AG09319 (cell line): Measurements from ENCODE around the gene LSM3.

ENCODE experiments used
- DNase-seq: peaks from one replicate; pipeline ENCODE4 v3.0.0-alpha.2; 2010; ENCODE audit warnings: low read depth; ENCODE audit errors: extremely low read depth
- TF ChIP-seq, protein P1 (sequence below): IDR thresholded peaks from 2 replicates; pipeline ENCODE4 v1.5.1; 2011; ENCODE audit warnings: low read depth, mild to moderate bottlenecking, inconsistent platforms, low read length, moderate library complexity

The LSM3 gene

GRCh38 chr3:14200276-14200675, 21.7 kb downstream of the LSM3 start:
- TF ChIP-seq, protein P1, sequence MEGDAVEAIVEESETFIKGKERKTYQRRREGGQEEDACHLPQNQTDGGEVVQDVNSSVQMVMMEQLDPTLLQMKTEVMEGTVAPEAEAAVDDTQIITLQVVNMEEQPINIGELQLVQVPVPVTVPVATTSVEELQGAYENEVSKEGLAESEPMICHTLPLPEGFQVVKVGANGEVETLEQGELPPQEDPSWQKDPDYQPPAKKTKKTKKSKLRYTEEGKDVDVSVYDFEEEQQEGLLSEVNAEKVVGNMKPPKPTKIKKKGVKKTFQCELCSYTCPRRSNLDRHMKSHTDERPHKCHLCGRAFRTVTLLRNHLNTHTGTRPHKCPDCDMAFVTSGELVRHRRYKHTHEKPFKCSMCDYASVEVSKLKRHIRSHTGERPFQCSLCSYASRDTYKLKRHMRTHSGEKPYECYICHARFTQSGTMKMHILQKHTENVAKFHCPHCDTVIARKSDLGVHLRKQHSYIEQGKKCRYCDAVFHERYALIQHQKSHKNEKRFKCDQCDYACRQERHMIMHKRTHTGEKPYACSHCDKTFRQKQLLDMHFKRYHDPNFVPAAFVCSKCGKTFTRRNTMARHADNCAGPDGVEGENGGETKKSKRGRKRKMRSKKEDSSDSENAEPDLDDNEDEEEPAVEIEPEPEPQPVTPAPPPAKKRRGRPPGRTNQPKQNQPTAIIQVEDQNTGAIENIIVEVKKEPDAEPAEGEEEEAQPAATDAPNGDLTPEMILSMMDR, result no peak
- DNase-seq, result no peak

DNA sequence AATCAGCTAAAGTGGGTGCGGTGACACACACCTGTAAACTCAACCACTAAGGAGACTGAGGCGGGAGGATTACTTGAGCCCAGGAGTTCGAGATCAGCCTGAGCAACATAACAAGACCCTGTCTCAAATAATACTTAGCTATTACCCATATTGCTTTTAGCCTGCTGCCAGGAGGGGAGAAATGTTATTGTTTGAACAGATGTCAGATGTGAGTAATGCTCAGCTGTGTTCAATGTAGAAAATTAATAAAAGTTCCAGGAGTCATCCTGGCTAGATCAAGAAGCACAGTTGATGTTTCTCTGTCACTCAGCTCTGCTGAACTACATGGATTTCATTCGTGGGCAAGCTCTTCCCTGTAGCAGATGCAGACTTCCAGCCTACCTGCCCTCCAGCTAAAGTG, 22.2 kb downstream of the LSM3 start:
- TF ChIP-seq, protein P1, result no peak
- DNase-seq, result no peak

DNA sequence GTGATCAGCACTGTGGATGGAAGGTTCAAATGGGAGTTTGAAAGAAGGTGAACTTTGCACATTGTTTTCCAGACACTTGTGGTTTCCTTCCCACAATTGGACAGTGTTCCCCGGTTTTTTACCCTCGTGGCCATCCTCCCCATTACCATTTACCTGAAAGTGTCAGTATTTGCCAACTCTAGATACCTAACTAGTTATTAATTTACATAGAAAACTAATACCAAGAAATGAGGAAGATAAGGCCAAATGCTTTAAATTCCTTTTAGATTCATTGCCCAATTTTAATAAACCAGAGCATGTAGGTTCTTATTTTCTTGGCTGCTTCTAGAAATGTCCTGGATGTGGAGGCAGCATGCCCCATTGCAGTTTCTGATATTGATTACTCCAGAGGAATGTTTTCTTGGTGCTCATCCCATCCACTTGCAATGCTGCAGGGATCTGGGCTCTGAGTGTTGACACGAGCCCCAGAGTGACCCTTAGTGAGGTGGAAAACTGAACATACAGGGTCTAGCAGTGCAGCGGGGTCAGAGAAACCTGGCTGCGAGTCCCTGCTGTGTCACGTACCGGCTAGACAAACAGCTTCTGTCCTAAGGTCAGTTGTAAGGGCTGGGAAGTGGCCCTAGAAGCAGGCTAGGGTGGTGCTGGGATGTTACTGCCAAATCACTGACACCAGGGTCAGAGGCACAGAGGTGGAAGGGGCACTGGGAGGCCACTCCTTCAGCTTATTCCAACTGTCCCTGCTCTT, 23.5 kb downstream of the LSM3 start:
- no peak for DNase-seq
- TF ChIP-seq, protein P1, result no peak

GRCh38 chr3:14202874-14203520, 24.4 kb downstream of the LSM3 start:
- DNase-seq, result no peak
- TF ChIP-seq, protein P1, result no peak

DNA sequence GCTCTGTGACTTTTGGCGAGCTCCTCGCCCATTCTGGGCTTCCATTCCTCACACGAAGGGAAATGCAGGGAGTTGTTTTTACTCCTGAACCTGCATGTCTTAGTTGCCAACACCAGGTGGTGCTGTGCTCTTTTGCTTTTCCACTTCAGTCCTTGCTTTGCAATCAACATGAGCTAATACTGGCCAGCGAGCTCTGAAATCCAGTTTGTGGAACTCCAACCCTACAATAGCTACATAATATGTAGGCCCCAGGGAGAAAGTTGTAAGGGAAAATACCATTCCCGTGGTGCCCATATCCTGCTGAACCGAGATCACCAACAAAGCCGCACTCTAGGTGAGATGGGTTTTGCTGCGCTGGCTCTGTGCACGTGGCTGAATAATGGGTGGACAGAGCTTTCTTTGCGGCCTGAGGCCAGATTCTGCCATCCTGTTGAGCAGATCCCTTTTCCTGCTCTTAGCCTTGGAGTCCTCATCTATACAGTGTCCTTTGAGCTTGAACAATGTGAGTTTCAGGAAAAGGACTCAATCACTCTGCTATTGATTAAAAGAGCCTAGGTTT, 25.0 kb downstream of the LSM3 start:
- TF ChIP-seq, protein P1, result peak; percentile 81
- peak; percentile 60 for DNase-seq

GRCh38 chr3:14204515-14205284, 26.1 kb downstream of the LSM3 start:
- DNase-seq, result no peak
- TF ChIP-seq, protein P1, result no peak
